NCI-H524 treated with DMSO at 0.1 percent for 48 hours (cell line): ENCODE results near the gene IMPACT.

Experiments
- DNase-seq: peaks from one replicate; lab custom pipeline; 2025; lab: John Stamatoyannopoulos, UW

The IMPACT gene

DNA sequence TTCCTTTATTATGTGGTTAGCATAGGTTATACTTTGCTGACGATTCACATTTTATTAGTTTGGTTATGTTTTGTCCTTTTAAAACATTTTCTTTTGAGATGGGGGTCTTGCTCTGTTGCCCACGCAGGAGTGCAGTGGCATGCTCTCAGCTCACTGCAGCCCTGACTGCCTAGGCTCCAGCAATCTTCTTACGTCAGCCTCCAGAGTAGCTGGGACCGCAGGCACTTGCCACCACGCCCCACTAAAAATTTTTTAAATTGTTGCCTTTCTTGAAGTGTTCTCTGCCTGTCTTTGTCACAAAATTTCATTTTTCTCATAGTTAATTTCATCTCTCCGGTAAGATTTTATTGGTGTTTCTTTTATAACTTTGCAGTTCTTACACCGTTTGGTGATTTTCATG lies 52.9 kb downstream of the IMPACT start:
- no peak for DNase-seq

DNA sequence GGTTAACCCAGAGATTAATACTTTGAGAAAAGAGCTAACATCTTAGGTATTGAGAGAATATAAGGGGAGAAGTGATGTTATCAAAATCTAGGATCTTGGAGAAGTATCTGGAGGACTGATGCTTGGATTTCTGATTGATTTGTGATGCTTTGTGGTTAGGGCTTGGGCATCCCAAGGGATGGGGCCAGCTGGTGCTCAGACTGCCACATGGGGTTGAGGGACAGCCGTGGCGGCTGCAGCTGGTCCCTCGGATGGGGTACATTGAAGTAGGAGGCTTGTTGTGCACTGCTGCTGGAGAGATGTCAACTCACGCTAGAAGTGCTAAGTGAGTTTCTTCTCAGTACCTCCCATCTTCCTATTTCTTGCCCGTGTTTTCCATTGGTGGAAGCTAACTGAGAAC lies 56.4 kb downstream of the IMPACT start:
- DNase-seq, result peak; percentile 47

GRCh38 chr18:24485681-24486080 lies 59.2 kb downstream of the IMPACT start:
- no peak for DNase-seq

DNA sequence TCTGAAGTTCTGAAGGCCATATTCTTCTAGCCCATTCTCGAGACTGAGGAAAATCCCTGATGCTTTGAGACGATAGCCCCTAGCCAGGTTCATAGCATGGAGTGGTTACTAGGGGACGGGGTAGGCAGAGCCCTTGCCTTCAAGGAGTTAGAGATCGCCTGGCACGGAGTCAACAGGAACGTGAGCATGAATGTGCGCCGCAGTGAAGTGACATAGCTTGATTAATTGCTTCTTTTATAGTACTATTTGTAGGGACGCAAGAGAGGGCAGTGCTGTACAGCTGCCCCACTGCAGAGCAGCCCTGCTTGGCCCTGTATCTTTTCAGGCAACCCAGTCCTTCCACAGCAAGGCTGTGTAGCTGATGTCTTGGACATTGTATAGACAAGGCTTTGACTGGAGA lies 60.2 kb downstream of the IMPACT start:
- DNase-seq, result peak; percentile 68

DNA sequence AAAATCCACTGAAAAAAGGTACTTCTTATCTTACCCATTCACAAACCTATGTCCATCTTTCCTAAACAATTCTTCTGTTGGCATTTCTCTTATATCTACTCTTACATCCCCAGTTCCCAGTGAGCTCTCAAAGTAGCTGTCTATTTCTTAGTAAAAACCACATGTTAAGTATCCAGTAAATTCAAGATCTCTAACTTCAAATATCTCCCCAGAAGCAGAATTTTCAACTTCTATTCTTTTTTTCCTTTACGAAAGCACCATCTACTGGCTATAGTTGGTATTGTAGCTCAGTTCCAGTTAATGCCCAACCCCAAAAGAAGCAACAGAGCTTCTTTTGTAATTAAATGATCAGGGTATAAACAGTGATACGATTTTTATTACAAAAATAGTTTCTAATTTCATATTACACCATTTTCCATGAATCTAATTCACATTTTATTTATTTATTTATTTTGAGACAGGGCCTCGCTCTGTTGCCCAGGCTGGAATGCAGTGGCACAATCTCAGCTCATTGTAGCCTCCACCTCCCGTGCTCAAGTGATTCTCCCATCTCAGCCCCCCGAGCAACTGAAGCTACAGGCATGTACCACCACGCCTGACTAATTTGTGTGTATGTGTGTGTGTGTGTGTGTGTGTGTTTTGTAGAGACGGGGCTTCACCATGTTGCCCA lies 62.5 kb downstream of the IMPACT start:
- DNase-seq, result no peak

GRCh38 chr18:24490539-24490938 lies 64.1 kb downstream of the IMPACT start:
- no peak for DNase-seq

DNA sequence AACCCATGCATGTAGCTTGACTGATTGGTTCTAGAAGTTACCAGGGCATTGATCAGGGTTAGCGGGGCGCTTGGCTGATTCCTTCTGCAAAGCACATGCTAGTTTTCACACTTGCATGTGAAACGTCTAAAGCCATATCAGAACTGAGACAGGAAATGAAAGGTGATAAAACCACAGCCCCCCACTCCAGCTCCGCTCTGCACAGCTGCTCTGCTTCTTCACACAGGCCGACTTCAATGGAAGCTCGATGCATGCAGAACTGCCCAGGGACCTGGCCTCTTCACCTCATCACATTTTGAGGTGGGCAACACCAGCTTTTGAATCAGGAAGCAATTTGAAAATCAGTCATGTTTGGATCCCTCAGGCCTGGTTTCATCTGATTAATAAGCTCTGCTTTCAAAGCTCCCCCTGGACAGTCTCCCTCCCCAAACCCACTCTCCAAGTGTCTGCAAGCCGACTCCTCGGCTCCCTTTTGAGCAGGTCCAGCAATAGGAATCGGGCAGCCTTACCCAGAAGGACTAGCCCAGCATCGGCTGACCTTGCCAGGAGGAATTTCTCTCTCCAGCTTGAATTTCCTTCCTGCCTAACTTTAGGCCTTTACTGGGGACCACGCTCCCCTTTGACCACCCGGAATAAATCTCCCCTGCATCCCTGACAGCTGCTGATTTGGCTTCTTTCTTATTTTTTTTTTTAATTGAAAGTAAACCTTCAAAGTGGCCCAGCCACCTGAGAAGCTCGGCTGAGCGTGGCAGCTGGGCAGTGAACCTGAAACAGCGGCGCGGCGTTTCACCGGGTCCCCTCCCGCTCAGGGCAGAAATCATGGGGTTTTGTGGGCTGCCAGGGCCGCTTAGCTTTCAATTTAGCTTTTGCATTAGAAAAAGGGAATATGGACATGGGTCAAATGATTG lies 65.7 kb downstream of the IMPACT start:
- no peak for DNase-seq

GRCh38 chr18:24494586-24494985 lies 68.1 kb downstream of the IMPACT start:
- no peak for DNase-seq

DNA sequence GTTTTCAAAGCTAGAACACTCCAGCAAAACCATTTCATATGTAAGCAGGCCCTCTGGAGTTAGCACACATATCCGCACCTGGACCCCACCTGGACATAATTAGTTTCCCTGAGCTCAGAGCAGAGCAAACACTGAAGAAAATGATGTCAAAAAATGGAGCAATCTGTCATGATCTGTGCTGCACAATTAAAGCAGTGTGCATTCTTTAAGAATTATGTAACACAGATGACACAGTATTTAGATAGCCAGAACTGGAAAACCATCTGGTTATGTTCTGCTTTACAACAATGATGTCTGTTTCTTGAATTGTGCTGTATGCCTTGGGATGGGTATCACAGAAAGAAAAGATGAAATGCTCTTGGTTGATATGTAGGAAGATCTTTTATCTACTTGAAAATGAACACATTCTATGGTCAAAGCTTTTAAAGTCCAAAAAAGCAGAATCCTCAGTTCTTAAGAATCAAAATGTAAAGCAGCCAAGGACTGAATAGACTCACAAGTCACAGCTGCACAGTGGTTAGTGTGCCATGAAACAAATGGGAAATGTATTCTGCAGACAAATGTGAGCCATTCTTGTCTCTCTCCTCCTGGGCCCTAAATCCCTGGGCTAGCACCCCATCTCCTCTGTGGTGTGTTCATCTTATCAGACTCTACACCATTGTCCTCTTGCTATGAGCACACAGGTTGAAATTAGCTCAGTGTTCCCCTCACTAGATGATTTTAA lies 70.7 kb downstream of the IMPACT start:
- no peak for DNase-seq

DNA sequence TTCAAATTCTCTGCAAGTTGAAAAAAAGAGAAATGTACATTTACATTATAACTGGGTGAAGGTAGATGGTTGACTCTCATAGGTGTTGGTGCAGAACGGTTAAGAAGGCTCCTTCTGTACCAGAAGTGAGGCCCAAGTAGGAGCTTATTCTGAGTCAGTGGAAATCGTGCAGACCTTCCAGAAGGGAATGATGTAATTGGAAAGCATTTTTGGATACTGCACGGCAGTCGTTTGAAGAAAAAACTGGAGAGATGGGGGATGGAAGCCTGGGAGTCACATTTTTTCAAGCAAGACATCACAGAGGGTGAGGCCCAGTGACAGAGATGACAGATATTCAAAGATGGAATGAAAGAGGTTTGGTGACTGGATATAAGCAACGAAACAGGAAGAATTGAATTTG lies 73.3 kb downstream of the IMPACT start:
- DNase-seq, result no peak

GRCh38 chr18:24500217-24500616 lies 73.7 kb downstream of the IMPACT start:
- no peak for DNase-seq

GRCh38 chr18:24500766-24501165 lies 74.3 kb downstream of the IMPACT start:
- no peak for DNase-seq

- peak; percentile 65 for DNase-seq
Observed at GRCh38 chr18:24502667-24503523, 76.4 kb downstream of the IMPACT start.
